Nephron progenitor cell (in vitro differentiated cells): ENCODE data around the gene IQGAP3.

ENCODE experiments used
- DNase-seq: peaks from one replicate; pipeline ENCODE4 v3.0.0; 2021
- H3K27ac Mint-ChIP-seq: 2 replicates; pipeline ENCODE4 v1.8.0; 2021; ENCODE audit warnings: mild to moderate bottlenecking, moderate library complexity, mixed read lengths
- H3K27me3 Mint-ChIP-seq: 2 replicates; pipeline ENCODE4 v1.8.0; 2021; ENCODE audit warnings: mild to moderate bottlenecking, low read depth, mixed read lengths; ENCODE audit not compliant: poor library complexity
- H3K36me3 Mint-ChIP-seq: 2 replicates; pipeline ENCODE4 v1.8.0; 2021; ENCODE audit warnings: low read depth, mixed read lengths
- H3K4me1 Mint-ChIP-seq: 2 replicates; pipeline ENCODE4 v1.8.0; 2021; ENCODE audit warnings: mixed read lengths
- H3K4me3 Mint-ChIP-seq: 2 replicates; pipeline ENCODE4 v1.8.0; 2021; ENCODE audit warnings: mild to moderate bottlenecking, moderate library complexity, mixed read lengths
- H3K9me3 Mint-ChIP-seq: 2 replicates; pipeline ENCODE4 v1.8.0; 2021; ENCODE audit warnings: mild to moderate bottlenecking, moderate library complexity, mixed read lengths
- CTCF ChIP-seq: fragments of 200-600 bp; sonication (generic); IDR thresholded peaks from 2 replicates; pipeline ENCODE4 v1.5.0; 2021; ENCODE audit warnings: antibody characterized with exemption

The IQGAP3 gene

GRCh38 chr1:156508205-156508954 lies 64.0 kb downstream of the IQGAP3 start:
- Mint-ChIP-seq H3K4me1 (peaks cover 61% of the 10 kb centered on the region), H3K36me3 (no peaks in the 10 kb centered on the region), H3K4me3 (no peak overlapping the region), H3K27me3 (peaks cover 21% of the 10 kb centered on the region), H3K27ac (no peak overlapping the region), H3K9me3 (no peaks in the 10 kb centered on the region)
- TF ChIP-seq CTCF, result no peak
- DNase-seq, result no peak

DNA sequence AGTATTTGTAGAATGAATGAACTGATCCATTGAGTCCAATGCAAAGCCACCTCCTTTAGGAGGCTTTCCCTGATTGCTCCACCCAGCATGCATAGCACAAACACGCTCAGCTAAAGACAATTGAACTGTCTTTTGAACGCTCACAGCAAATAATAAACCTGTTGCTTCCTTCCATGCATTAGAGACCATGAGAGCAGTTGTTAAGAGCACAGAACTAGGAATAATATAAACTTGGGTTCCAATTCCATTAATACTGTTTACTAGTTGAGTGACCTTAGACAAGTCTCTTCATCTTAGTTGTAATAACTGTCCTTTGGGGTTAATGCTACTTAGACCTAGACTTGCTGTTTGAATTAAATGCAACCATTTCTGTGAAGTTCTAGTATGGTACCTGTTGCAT lies 65.9 kb downstream of the IQGAP3 start:
- peaks cover 11% of the 10 kb centered on the region for H3K27me3 Mint-ChIP-seq
- no peak overlapping the region for H3K4me3 Mint-ChIP-seq
- H3K9me3 Mint-ChIP-seq, result no peaks in the 10 kb centered on the region
- no peak overlapping the region for H3K27ac Mint-ChIP-seq
- DNase-seq, result no peak
- no peak for TF ChIP-seq CTCF
- peaks cover 80% of the 10 kb centered on the region for H3K4me1 Mint-ChIP-seq
- no peaks in the 10 kb centered on the region for H3K36me3 Mint-ChIP-seq

DNA sequence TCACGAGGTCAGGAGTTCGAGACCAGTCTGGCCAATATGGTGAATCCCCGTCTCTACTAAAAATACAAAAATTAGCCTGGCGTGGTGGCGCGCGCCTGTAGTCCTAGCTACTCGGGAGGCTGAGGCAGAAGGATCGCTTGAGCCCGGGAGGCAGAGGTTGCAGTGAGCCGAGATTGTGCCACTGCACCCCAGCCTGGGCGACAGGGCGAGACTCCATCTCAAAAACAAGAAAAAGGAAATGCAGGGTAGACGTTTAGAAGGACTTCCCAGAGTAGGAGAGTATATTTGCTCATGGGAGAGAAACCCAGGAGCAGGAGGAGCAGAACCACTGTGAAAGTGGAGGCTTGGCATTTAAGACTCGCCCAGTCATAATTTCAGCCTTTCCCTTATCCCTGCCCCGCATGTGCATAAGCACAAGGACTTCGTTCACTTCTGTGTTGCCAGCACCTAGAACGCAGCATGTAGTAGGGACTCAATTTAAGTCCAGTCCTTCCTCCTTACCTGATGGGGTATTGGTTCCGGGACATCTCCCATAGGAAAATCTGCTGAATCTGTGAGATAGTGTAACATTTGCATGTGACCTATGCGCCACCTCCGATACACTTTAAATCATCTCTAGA lies 66.6 kb downstream of the IQGAP3 start:
- Mint-ChIP-seq H3K9me3 (no peaks in the 10 kb centered on the region), H3K36me3 (no peaks in the 10 kb centered on the region), H3K27ac (peak overlapping the region; percentile 94), H3K27me3 (peaks cover 5% of the 10 kb centered on the region), H3K4me1 (peaks cover 79% of the 10 kb centered on the region), H3K4me3 (peak overlapping the region; percentile 80)
- no peak for TF ChIP-seq CTCF
- DNase-seq, result no peak

- H3K4me1 Mint-ChIP-seq, result peaks cover 72% of the 10 kb centered on the region
- DNase-seq, result peak; percentile 93
- H3K27ac Mint-ChIP-seq, result peak overlapping the region; percentile 94
- peak overlapping the region; percentile 80 for H3K4me3 Mint-ChIP-seq
- H3K27me3 Mint-ChIP-seq, result peaks cover 3% of the 10 kb centered on the region
- no peak for TF ChIP-seq CTCF
- H3K9me3 Mint-ChIP-seq, result no peaks in the 10 kb centered on the region
- H3K36me3 Mint-ChIP-seq, result no peaks in the 10 kb centered on the region
Measured at GRCh38 chr1:156504821-156505678, 67.3 kb downstream of the IQGAP3 start.

- no peaks in the 10 kb centered on the region for H3K36me3 Mint-ChIP-seq
- DNase-seq, result no peak
- peaks cover 66% of the 10 kb centered on the region for H3K4me1 Mint-ChIP-seq
- peak overlapping the region; percentile 47 for H3K27ac Mint-ChIP-seq
- no peaks in the 10 kb centered on the region for H3K9me3 Mint-ChIP-seq
- H3K4me3 Mint-ChIP-seq, result peak overlapping the region; percentile 60
- H3K27me3 Mint-ChIP-seq, result no peaks in the 10 kb centered on the region
- TF ChIP-seq CTCF, result no peak
Measured at GRCh38 chr1:156504438-156504813, 67.9 kb downstream of the IQGAP3 start.
